H1 (cell line): ENCODE results near the gene ZFAND3. TPM values are rescaled to one million over a fixed set of nuclear protein-coding genes. Genes with fewer than 3 reads are reported as not detected.

Experiments used
- CTCF ChIA-PET: fragments of 300-600 bp; sonication (Branson Sonifier 250); formaldehyde crosslinking; loops from one replicate; lab custom pipeline; 2021; ENCODE audit not compliant: partially characterized antibody; lab: Charles Lee
- POLR2A ChIA-PET: fragments of 300-600 bp; sonication (Branson Sonifier 250); formaldehyde crosslinking; loops from one replicate; lab custom pipeline; 2021; ENCODE audit warnings: inconsistent platforms; ENCODE audit not compliant: partially characterized antibody; lab: Charles Lee
- DNase-seq, 2 experiments: peaks; one replicate each; pipeline versions ENCODE4 v3.0.0 to v3.0.0-alpha.2; 2010 to 2022; ENCODE audit warnings: low spot score in 2 of 2, low read depth in 1 of 2, mixed read lengths in 1 of 2
- FAIRE-seq: peaks from 2 replicates; lab custom pipeline; 2011; peaks lifted over from hg19 to GRCh38; lab: Jason Lieb, UNC
- H2AFZ ChIP-seq: 2 replicates; pipeline ENCODE4 v1.8.1; 2012; ENCODE audit warnings: low read length, inconsistent platforms
- H2AK5ac ChIP-seq: 2 replicates; pipeline ENCODE4 v1.6.1; 2013; ENCODE audit warnings: low read depth, low read length
- H2BK120ac ChIP-seq: replicated peaks from 2 replicates; pipeline ENCODE3; 2013; ENCODE audit warnings: low read depth, low read length, inconsistent platforms
- H2BK12ac ChIP-seq: 2 replicates; pipeline ENCODE4 v1.6.1; 2013; ENCODE audit warnings: low read depth, low read length
- H2BK15ac ChIP-seq: 2 replicates; pipeline ENCODE4 v1.6.1; 2013; ENCODE audit warnings: low read length
- H2BK20ac ChIP-seq: 2 replicates; pipeline ENCODE4 v1.6.1; 2013; ENCODE audit warnings: low read length
- H2BK5ac ChIP-seq: 2 replicates; pipeline ENCODE4 v1.6.1; 2013; ENCODE audit warnings: low read depth, low read length
- H3K14ac ChIP-seq: 2 replicates; pipeline ENCODE4 v1.6.1; 2013; ENCODE audit warnings: inconsistent platforms; ENCODE audit not compliant: insufficient read length
- H3K18ac ChIP-seq: 2 replicates; pipeline ENCODE4 v1.6.1; 2013; ENCODE audit warnings: low read length; ENCODE audit errors: extremely low read depth
- H3K23ac ChIP-seq: 2 replicates; pipeline ENCODE4 v1.6.1; 2013; ENCODE audit warnings: inconsistent platforms; ENCODE audit not compliant: insufficient read length
- H3K23me2 ChIP-seq: 2 replicates; pipeline ENCODE4 v1.6.1; 2013; ENCODE audit warnings: low read depth, low read length
- H3K27ac ChIP-seq: 2 replicates; pipeline ENCODE4 v1.6.1; 2011; ENCODE audit warnings: low read depth, low read length, inconsistent platforms
- H3K27me3 ChIP-seq, 4 experiments: replicated peaks in 1 of 4; 1 replicate in 1 of 4; 2 replicates in 3 of 4; pipeline versions ENCODE4 v1.6.1 to v1.8.1; 2011 to 2013; ENCODE audit warnings: low read length in 3 of 4, mild to moderate bottlenecking in 3 of 4, inconsistent platforms in 2 of 4, mixed read lengths in 2 of 4, moderate library complexity in 1 of 4; ENCODE audit not compliant: control insufficient read depth in 3 of 4, insufficient read depth in 3 of 4; ENCODE audit errors: extremely low read depth in 1 of 4
- H3K36me3 ChIP-seq, 4 experiments: 2 replicates each; pipeline versions ENCODE4 v1.6.1 to v1.8.1; 2011 to 2013; ENCODE audit warnings: mild to moderate bottlenecking in 4 of 4, low read length in 3 of 4, moderate library complexity in 2 of 4, control low read depth in 1 of 4, inconsistent platforms in 1 of 4; ENCODE audit not compliant: insufficient read depth in 4 of 4, control insufficient read depth in 2 of 4
- H3K4ac ChIP-seq: replicated peaks from 2 replicates; pipeline ENCODE3; 2013; ENCODE audit warnings: low read length, low read depth, mixed read lengths, inconsistent platforms; ENCODE audit not compliant: insufficient read length
- H3K4me1 ChIP-seq, 4 experiments: replicated peaks in 1 of 4; 1 replicate in 1 of 4; 2 replicates in 3 of 4; pipeline versions ENCODE4 v1.6.1 to v1.8.1; 2011 to 2013; ENCODE audit warnings: low read length in 3 of 4, inconsistent platforms in 2 of 4, mixed read lengths in 1 of 4; ENCODE audit not compliant: insufficient read depth in 4 of 4, control insufficient read depth in 3 of 4
- H3K4me2 ChIP-seq, 2 experiments: 2 replicates each; pipeline versions ENCODE4 v1.6.1 to v1.8.1; 2011 to 2013; ENCODE audit warnings: low read depth in 2 of 2, low read length in 2 of 2, control low read depth in 1 of 2, inconsistent platforms in 1 of 2, mild to moderate bottlenecking in 1 of 2; ENCODE audit not compliant: insufficient read depth in 1 of 2
- H3K4me3 ChIP-seq, 4 experiments: fragments of 200-600, 300-600 bp in 1 of 4; sonication (generic), shearing (Covaris generic), sonication (Bioruptor Twin) in 1 of 4; 2 replicates each; pipeline versions ENCODE4 v1.5.1 to v1.8.1; 2011 to 2016; ENCODE audit warnings: low read length in 4 of 4, low read depth in 3 of 4, control low read depth in 2 of 4, inconsistent platforms in 2 of 4, mild to moderate bottlenecking in 2 of 4, mixed read lengths in 1 of 4, moderate library complexity in 1 of 4; ENCODE audit not compliant: insufficient read depth in 2 of 4; ENCODE audit errors: extremely low read depth in 1 of 4
- H3K56ac ChIP-seq: replicated peaks from 2 replicates; pipeline ENCODE3; 2013; ENCODE audit warnings: low read depth, mild to moderate bottlenecking, mixed read lengths, low read length, inconsistent platforms; ENCODE audit not compliant: insufficient read length
- H3K79me1 ChIP-seq: 2 replicates; pipeline ENCODE4 v1.6.1; 2013; ENCODE audit warnings: low read depth, low read length, control low read depth
- H3K79me2 ChIP-seq, 2 experiments: 2 replicates each; pipeline versions ENCODE4 v1.6.1 to v1.8.1; 2012 to 2013; ENCODE audit warnings: low read length in 2 of 2, mild to moderate bottlenecking in 2 of 2, inconsistent platforms in 1 of 2; ENCODE audit not compliant: insufficient read depth in 2 of 2, control insufficient read depth in 1 of 2
- H3K9ac ChIP-seq, 4 experiments: replicated peaks in 1 of 4; 1 replicate in 1 of 4; 2 replicates in 3 of 4; pipeline versions ENCODE4 v1.6.1 to v1.8.1; 2011 to 2013; ENCODE audit warnings: low read depth in 3 of 4, low read length in 3 of 4, control low read depth in 2 of 4, mild to moderate bottlenecking in 2 of 4, moderate library complexity in 2 of 4, inconsistent platforms in 1 of 4; ENCODE audit errors: extremely low read depth in 1 of 4
- H3K9me3 ChIP-seq, 2 experiments: 2 replicates each; pipeline versions ENCODE4 v1.6.1 to v1.8.1; 2012 to 2013; ENCODE audit warnings: mild to moderate bottlenecking in 2 of 2, moderate library complexity in 2 of 2, control low read depth in 1 of 2, inconsistent platforms in 1 of 2, low read depth in 1 of 2, low read length in 1 of 2, mixed read lengths in 1 of 2; ENCODE audit not compliant: insufficient read depth in 2 of 2
- H4K20me1 ChIP-seq, 2 experiments: replicated peaks in 1 of 2; 2 replicates each; pipeline versions ENCODE3 to v1.8.1; 2011 to 2013; ENCODE audit warnings: inconsistent platforms in 2 of 2, low read length in 2 of 2, mild to moderate bottlenecking in 1 of 2; ENCODE audit not compliant: insufficient read depth in 2 of 2, control insufficient read depth in 1 of 2
- H4K5ac ChIP-seq: 2 replicates; pipeline ENCODE4 v1.6.1; 2013; ENCODE audit warnings: low read length, low read depth, mixed read lengths, inconsistent platforms; ENCODE audit not compliant: insufficient read length
- H4K8ac ChIP-seq: 2 replicates; pipeline ENCODE4 v1.8.0; 2013; ENCODE audit warnings: mild to moderate bottlenecking, moderate library complexity, low read length, inconsistent platforms; ENCODE audit not compliant: insufficient read depth; ENCODE audit errors: extremely low read depth
- H4K91ac ChIP-seq: replicated peaks from 2 replicates; pipeline ENCODE3; 2013; ENCODE audit warnings: low read length, mixed read lengths, inconsistent platforms; ENCODE audit not compliant: insufficient read length
- GABPA ChIP-seq: IDR thresholded peaks from 2 replicates; pipeline ENCODE4 v1.6.1; 2011; ENCODE audit warnings: mild to moderate bottlenecking, low read length, moderate library complexity, borderline replicate concordance; ENCODE audit not compliant: insufficient read depth
- GTF2F1 ChIP-seq: IDR thresholded peaks from 2 replicates; pipeline ENCODE4 v1.6.1; 2012; ENCODE audit warnings: low read depth, low read length, improper control_type of control experiment, borderline replicate concordance
- JUND ChIP-seq: IDR thresholded peaks from 2 replicates; pipeline ENCODE4 v1.6.1; 2011; ENCODE audit warnings: mild to moderate bottlenecking, improper control_type of control experiment, low read length
- POU5F1 ChIP-seq: IDR thresholded peaks from 2 replicates; pipeline ENCODE4 v1.6.1; 2011; ENCODE audit warnings: low read depth, mild to moderate bottlenecking, low read length, moderate library complexity
- SAP30 ChIP-seq: fragments of 300-600 bp; sonication (generic); IDR thresholded peaks from 2 replicates; pipeline ENCODE4 v1.7.1; 2012; ENCODE audit warnings: low read length, moderate library complexity, mild to moderate bottlenecking, inconsistent platforms; ENCODE audit not compliant: insufficient read depth, insufficient replicate concordance
- TAF7 ChIP-seq: optimal IDR thresholded peaks from 2 replicates; pipeline ENCODE3; 2011; ENCODE audit warnings: low read depth, mild to moderate bottlenecking, inconsistent platforms, low read length, moderate library complexity, borderline replicate concordance
- YY1 ChIP-seq: IDR thresholded peaks from 2 replicates; pipeline ENCODE4 v1.6.1; 2011; ENCODE audit warnings: low read depth, mild to moderate bottlenecking, low read length
- WGBS, 2 experiments: shearing (Covaris generic) in 1 of 2; methylation state at CpG; one replicate each; pipeline versions ENCODE4 v1.1.6 to v1.1.7; 2013 to 2015; ENCODE audit warnings: low lambda C conversion rate in 2 of 2, mixed read lengths in 2 of 2, inconsistent platforms in 1 of 2, low coverage in 1 of 2, missing lambda C conversion rate in 1 of 2; ENCODE audit not compliant: insufficient replicate concordance in 2 of 2, insufficient coverage in 1 of 2, insufficient read length in 1 of 2; ENCODE audit errors: extremely low coverage in 1 of 2, missing lambda C conversion rate in 1 of 2; 5-methylcytosine and 5-hydroxymethylcytosine counted together
- polyA plus RNA-seq, 7 experiments: library from polyadenylated mRNA; depleted of rRNA in 3 of 7; stranded (reverse) in 5 of 7; unstranded in 2 of 7; fragments of >200 nt in 5 of 7; fragments of 200-250 nt in 2 of 7; gene quantifications; 1 replicate in 5 of 7; 2 replicates in 1 of 7; 4 replicates in 1 of 7; pipeline versions ENCODE4 v1.2.1 to v1.2.3, GENCODE V29; 2011 to 2013; ENCODE audit warnings: missing spikeins in 2 of 7, mixed read lengths in 2 of 7
- total RNA-seq: library from RNA; stranded (reverse); fragmentation: NEBNext Ultra II Directional; extraction: Animal tissue kit (Norgen Biotek cat#: 25700); gene quantifications from 2 replicates; pipeline ENCODE4 v1.2.1, GENCODE V29; 2021

ZFAND3 gene
- total and polyA plus RNA-seq, 2 of the 8 experiments (the other 6 are each of a cell fraction or from before 2014, with no cell fraction given), result 13.0 to 51.3 TPM

DNA sequence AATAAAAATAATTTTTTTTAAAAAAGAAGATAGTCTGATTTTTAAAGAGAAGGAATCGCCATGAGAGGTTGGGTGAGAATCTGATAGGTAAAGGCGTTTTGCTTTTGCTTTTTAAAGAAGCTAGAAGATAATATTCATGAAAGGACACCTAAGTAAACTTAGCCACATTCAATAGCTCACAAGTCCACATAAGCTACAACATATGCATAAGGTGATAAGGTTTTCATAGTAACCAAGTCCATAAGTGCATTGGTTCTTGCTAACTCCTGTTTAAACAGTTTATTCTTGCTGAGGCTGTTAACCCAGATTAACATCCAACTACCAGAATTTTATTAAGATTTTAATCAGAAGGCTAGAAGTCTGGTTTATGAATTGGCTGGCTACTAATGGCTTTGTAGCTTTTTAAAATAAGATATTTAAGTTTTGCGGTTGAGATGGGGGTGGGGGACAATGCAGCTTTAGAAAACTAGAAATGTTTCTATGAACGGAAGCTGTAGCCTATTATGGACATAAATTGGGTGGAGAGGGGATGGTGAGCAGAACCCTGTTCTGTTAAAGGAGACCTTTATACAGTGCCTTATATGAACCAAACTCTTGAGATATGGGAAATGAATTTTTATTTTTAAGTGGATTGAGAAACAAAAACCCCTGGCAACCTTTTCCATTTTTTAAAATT, 235.1 kb downstream of the ZFAND3 start:
- DNase-seq, result no peak
- Histone ChIP-seq H2AK5ac (no peak overlapping the region), H3K9ac (no peak overlapping the region), H3K4me3 (no peak overlapping the region), H4K20me1 (peaks cover 3% of the 10 kb centered on the region in 2 experiments), H3K36me3 (no peaks in the 10 kb centered on the region), H2BK120ac (no peak overlapping the region), H3K23me2 (no peaks in the 10 kb centered on the region), H3K9me3 (no peaks in the 10 kb centered on the region), H2BK20ac (no peak overlapping the region), H3K27ac (no peak overlapping the region), H3K79me1 (0 out of 2 replicates have a peak, but pooled peaks cover 5% of the 10 kb centered on the region), H3K14ac (no peak overlapping the region), H4K91ac (no peak overlapping the region), H4K5ac (no peak overlapping the region), H2BK15ac (no peak overlapping the region), H3K4me1 (peaks cover 0 to 7% (median 4%) of the 10 kb centered on the region in 4 experiments; a peak in 5 of 7 replicates), H3K79me2 (0 out of 4 replicates have a peak, but pooled peaks cover 0 to 6% of the 10 kb centered on the region in 2 experiments), H3K56ac (no peak overlapping the region), H2BK5ac (no peak overlapping the region), H2AFZ (no peak overlapping the region), H2BK12ac (no peak overlapping the region), H3K27me3 (no peaks in the 10 kb centered on the region), H3K4ac (no peak overlapping the region), H3K18ac (no peak overlapping the region), H3K23ac (no peak overlapping the region), H4K8ac (no peak overlapping the region), H3K4me2 (no peak overlapping the region)
- ChIA-PET POLR2A (interaction anchor here (1.4 kb wide), 1 partner anchor 11 kb away, joined by 3 read pairs; no protein-coding TSS in a partner anchor), CTCF (interaction anchor here (0.7 to 1.3 kb wide), 3 partner anchors 20 to 297 kb away, joined by 3 read pairs; no protein-coding TSS in a partner anchor)
- 83 to 100% methylated on average over 1 to 4 of the region's 4 CpGs for WGBS, 2 experiments
- TF ChIP-seq POU5F1, result no peak
- no peak for TF ChIP-seq GABPA
- no peak for TF ChIP-seq GTF2F1
- no peak for TF ChIP-seq TAF7
- TF ChIP-seq JUND, result no peak
- TF ChIP-seq YY1, result no peak
- no peak for TF ChIP-seq SAP30
- no peak for FAIRE-seq
